Esophagus squamous epithelium (tissue), 5 donors: ENCODE data around the gene EPB42. TPM values are rescaled to one million over a fixed set of nuclear protein-coding genes. Genes with fewer than 3 reads are reported as not detected.

Experiments
- DNase-seq: peaks from one replicate; lab custom pipeline; 2025; lab: John Stamatoyannopoulos, UW
- H3K27ac ChIP-seq, 4 donors: fragments of 200-600 bp; sonication (generic); one replicate each; pipeline ENCODE4 v1.5.1; 2016 to 2019; ENCODE audit warnings: mild to moderate bottlenecking in 1 of 4
- H3K27me3 ChIP-seq, 4 donors: fragments of 200-600 bp; sonication (generic); 1 replicate in 3 of 4; 2 replicates in 1 of 4; pipeline versions ENCODE4 v1.5.1 to v1.6.0; 2017 to 2021; ENCODE audit warnings: antibody characterized with exemption in 1 of 4
- H3K36me3 ChIP-seq, 3 donors: fragments of 200-600 bp; sonication (generic); one replicate each; pipeline ENCODE4 v1.5.1; 2016 to 2019
- H3K4me1 ChIP-seq, 3 donors: fragments of 200-600 bp; sonication (generic); one replicate each; pipeline ENCODE4 v1.5.1; 2017 to 2019
- H3K4me3 ChIP-seq, 4 donors: fragments of 200-600 bp; sonication (generic); 1 replicate in 3 of 4; 2 replicates in 1 of 4; pipeline ENCODE4 v1.5.1; 2016 to 2019; ENCODE audit warnings: mild to moderate bottlenecking in 2 of 4, moderate library complexity in 1 of 4
- H3K9me3 ChIP-seq, 3 donors: fragments of 200-600 bp; sonication (generic); one replicate each; pipeline ENCODE4 v1.5.1; 2016 to 2019
- POLR2A ChIP-seq, 4 donors: fragments of 450-650 bp; IDR thresholded peaks; one replicate each; pipeline ENCODE4 v1.6.1; 2017; ENCODE audit warnings: antibody characterized with exemption in 4 of 4, mild to moderate bottlenecking in 4 of 4, moderate library complexity in 3 of 4
- WGBS, 2 donors: methylation state at CpG; one replicate each; pipeline ENCODE4 v1.1.5; 2018; 5-methylcytosine and 5-hydroxymethylcytosine counted together
- intact Hi-C: fragments of 100-400 bp; cut with DNase I; formaldehyde crosslinking; loops from one replicate; pipeline ENCODE4 v1.15.0; 2022
- total RNA-seq, 4 donors: library from RNA; depleted of rRNA; stranded (reverse); fragments of >200 nt; gene quantifications; one replicate each; pipeline ENCODE4 v1.1.0, GENCODE V29; 2016
- TF ChIP-seq, protein P1 (sequence below), 6 experiments: fragments of 450-650 bp in 4 of 6; fragments of 200-600 bp in 2 of 6; sonication (generic) in 2 of 6; IDR thresholded peaks; one replicate each; pipeline ENCODE4 v1.5.1; 2016 to 2019; ENCODE audit warnings: antibody characterized with exemption in 6 of 6, mild to moderate bottlenecking in 4 of 6, moderate library complexity in 4 of 6
- donor health status: DM: yes; HTN: yes; CAD: no.

EPB42 gene
- total RNA-seq, 4 donors from 2014 or later: not detected

DNA sequence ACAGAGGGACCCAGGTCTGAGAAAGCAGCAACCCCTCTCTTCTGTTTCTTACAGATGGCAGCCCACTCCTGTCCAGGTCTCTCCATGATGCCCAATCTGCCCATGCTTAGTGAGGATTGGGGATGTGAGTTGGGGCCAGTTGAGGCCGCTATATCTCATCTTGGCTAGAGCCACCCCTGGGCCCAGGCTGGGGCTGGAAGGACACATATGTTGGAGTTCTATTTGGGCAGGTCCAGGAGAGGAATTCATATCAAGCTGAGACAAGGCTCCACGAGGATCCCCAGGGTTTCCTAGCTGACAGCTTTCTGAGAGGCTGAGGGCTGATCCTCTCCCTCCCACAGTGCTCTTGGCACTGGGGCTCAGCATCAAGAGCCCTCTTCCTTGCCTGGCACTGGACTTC lies 34.6 kb upstream of the EPB42 start:
- WGBS, 2 donors: 40 to 88% methylated on average over 1 of the region's 2 CpGs
- DNase-seq: no peak
- Histone ChIP-seq H3K27me3 (no peaks in the 10 kb centered on the region), H3K9me3 (no peaks in the 10 kb centered on the region), H3K36me3 (no peaks in the 10 kb centered on the region), H3K4me1 (peaks cover 0 to 33% (median 6%) of the 10 kb centered on the region in 3 donors), H3K4me3 (no peak overlapping the region), H3K27ac (no peak overlapping the region)
- intact Hi-C loops: no loop called here
- no peak for TF ChIP-seq POLR2A (IDR thresholded peaks at IDR 0.05)
- TF ChIP-seq, protein P1, sequence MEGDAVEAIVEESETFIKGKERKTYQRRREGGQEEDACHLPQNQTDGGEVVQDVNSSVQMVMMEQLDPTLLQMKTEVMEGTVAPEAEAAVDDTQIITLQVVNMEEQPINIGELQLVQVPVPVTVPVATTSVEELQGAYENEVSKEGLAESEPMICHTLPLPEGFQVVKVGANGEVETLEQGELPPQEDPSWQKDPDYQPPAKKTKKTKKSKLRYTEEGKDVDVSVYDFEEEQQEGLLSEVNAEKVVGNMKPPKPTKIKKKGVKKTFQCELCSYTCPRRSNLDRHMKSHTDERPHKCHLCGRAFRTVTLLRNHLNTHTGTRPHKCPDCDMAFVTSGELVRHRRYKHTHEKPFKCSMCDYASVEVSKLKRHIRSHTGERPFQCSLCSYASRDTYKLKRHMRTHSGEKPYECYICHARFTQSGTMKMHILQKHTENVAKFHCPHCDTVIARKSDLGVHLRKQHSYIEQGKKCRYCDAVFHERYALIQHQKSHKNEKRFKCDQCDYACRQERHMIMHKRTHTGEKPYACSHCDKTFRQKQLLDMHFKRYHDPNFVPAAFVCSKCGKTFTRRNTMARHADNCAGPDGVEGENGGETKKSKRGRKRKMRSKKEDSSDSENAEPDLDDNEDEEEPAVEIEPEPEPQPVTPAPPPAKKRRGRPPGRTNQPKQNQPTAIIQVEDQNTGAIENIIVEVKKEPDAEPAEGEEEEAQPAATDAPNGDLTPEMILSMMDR (IDR thresholded peaks at IDR 0.05): no peak

DNA sequence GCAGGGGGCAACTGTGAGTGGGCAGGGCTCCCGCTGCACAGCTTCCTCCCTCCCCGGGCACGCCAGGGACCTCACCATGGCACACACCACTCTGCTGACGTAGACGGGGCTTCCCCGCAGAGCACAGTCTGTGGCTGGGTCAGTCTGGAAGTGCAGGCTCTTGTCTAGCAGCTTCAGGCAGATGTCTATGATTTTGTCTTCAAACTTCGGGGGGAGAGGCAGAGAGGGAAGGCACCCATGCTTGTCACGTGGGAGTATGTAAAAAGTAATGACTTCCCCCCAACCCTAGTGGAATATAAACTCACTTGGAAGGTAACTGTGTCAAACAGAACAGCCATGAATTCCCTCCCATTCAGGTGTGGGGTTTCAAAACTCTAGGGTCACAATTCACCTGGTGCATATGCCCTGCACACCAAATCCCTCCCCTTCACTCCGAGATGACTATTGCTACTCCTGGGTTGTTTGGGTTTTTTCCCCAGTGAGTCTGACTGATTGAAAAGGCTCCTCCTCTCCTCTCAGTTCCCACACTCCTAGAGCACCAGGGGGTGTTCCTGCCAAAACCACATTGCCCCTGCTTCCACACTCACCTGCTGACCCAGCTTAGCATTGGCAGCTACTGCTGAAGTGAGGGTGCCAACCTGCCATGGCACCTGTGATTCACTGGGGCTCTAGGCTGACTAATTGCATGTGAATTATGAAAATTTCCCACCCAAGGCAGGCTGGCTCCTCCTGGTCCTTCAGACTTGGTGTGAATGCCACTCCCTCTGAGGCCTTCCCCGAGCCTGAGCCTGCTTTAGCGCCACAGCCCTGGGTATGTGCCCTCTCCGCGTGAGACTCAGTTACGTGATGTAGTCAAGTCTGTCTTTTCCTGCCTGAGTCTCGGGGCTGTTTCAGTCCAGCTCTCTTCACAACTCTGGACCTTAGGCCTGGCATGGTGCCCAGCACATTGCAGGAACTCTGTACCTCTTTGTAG lies 32.9 kb upstream of the EPB42 start:
- no peaks in the 10 kb centered on the region for H3K36me3 ChIP-seq
- TF ChIP-seq, protein P1 (IDR thresholded peaks at IDR 0.05): no peak
- TF ChIP-seq POLR2A (IDR thresholded peaks at IDR 0.05): no peak
- no peaks in the 10 kb centered on the region for H3K9me3 ChIP-seq
- no peak for DNase-seq
- no peaks in the 10 kb centered on the region for H3K27me3 ChIP-seq
- H3K4me3 ChIP-seq: no peak overlapping the region
- intact Hi-C loops: no loop called here
- WGBS, 2 donors: 24 to 30% methylated on average over 9 of the region's 15 CpGs
- peaks cover 0 to 35% (median 6%) of the 10 kb centered on the region in 3 donors for H3K4me1 ChIP-seq
- peak overlapping the region in 3 of 4 donors; percentile 44 to 77 (median 58) for H3K27ac ChIP-seq

DNA sequence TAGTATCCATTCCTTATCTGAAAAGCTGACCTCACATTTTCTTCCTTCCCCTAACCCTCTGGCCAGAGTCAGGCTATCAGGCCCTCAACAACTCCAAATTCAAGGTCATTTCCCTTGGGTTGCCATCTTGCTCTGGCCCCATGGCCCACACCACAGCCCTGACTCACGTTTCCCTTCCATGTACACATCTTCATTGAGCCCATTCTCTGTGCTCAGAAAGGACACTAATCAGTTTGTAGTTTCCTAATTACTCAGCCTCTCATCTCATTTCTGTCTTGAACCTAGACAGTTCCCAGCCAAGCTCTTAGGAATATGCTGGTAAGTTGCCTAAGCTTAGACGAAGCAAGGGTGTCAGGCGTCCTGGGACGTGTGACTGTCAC lies 31.0 kb upstream of the EPB42 start:
- Histone ChIP-seq H3K4me1 (peaks cover 0 to 35% (median 6%) of the 10 kb centered on the region in 3 donors), H3K27me3 (no peaks in the 10 kb centered on the region), H3K4me3 (no peak overlapping the region), H3K9me3 (no peaks in the 10 kb centered on the region), H3K36me3 (no peaks in the 10 kb centered on the region), H3K27ac (peak overlapping the region in 3 of 4 donors; percentile 20 to 70 (median 62))
- intact Hi-C loops: no loop called here
- no peak for DNase-seq
- TF ChIP-seq POLR2A (IDR thresholded peaks at IDR 0.05): no peak
- TF ChIP-seq, protein P1 (IDR thresholded peaks at IDR 0.05): no peak
- WGBS, 2 donors: 90 to 95% methylated on average over 4 of the region's 4 CpGs

DNA sequence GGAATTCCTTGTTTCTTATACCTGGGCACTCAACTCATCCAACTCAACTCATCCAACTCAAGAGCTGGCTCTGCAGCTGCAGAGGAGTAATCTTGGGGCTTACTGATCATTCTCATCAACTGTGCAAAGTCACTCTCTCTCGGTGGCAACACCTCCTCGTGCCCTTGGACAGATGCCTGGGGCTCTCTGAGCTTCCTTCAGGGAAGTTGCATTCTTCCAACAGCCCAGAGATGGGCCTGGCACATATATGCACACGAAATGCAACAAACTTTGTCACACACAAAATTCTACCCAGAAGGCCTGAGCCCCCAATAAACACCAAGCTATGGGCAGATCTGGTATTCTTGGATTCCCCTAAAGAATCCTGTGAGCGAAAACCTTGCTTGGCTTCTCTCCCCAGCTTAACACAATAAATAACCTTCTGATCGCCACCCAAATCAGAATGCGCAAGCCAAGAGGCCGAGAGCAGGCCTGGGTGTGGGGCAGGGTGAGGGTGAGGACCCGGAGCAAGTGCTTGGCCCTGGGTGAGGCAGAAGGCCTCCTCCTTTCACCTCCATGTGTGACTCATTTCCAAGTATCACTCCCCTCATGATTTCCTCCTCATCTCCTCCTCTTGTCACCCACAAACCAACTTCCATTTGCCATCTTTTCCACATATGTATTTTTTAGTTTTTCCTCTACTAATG lies 30.5 kb upstream of the EPB42 start:
- peaks cover 0 to 35% (median 6%) of the 10 kb centered on the region in 3 donors for H3K4me1 ChIP-seq
- intact Hi-C loops: no loop called here
- no peaks in the 10 kb centered on the region for H3K9me3 ChIP-seq
- DNase-seq: no peak
- H3K27me3 ChIP-seq: no peaks in the 10 kb centered on the region
- H3K36me3 ChIP-seq: no peaks in the 10 kb centered on the region
- H3K4me3 ChIP-seq: no peak overlapping the region
- 74 to 75% methylated on average over 7 to 8 of the region's 8 CpGs for WGBS, 2 donors
- TF ChIP-seq, protein P1 (IDR thresholded peaks at IDR 0.05): no peak
- no peak for TF ChIP-seq POLR2A (IDR thresholded peaks at IDR 0.05)
- peak overlapping the region in 3 of 4 donors; percentile 20 to 70 (median 62) for H3K27ac ChIP-seq
